SH-SY5Y (cell line): Measurements from ENCODE around the gene OGFR.

Experiments
- GATA2 ChIP-seq: IDR thresholded peaks from 2 replicates; pipeline ENCODE4 v1.6.1; 2011; ENCODE audit warnings: mild to moderate bottlenecking, low read depth, low read length
- GATA3 ChIP-seq: IDR thresholded peaks from 2 replicates; pipeline ENCODE4 v1.6.1; 2011; ENCODE audit warnings: low read depth, mild to moderate bottlenecking, low read length, moderate library complexity

The OGFR gene

DNA sequence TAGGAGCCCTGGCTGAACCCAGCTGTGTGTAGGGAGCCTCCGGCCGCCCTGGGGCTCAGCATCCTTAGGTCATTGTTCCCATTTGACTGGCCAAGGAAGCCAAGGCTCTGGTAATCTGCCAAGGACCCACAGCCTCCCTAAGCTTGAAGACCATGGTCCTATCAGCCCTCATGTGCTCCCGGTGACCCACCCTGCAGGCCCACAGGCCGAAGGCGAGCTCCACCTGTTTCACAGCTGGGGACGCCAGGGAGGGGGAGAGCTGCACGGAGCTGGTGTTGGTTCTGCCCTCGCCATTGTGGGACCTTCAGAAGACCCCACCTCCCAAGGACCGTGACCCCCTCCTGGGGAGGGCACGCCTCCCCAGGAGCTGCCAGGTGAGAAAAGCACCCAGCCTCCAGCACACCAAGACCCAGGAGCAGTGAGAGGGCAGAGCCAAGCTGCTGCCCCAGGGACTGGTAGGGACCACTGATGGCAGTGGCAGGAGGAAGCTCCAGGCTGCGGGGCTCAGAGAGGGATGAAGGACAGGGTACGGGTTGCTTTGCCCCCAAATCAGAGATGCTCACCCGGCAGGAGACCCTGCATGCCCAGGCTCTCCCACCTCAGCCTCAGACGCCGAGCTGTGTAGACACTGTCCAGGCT lies 39.1 kb upstream of the OGFR start:
- TF ChIP-seq GATA3: no peak
- TF ChIP-seq GATA2: no peak

DNA sequence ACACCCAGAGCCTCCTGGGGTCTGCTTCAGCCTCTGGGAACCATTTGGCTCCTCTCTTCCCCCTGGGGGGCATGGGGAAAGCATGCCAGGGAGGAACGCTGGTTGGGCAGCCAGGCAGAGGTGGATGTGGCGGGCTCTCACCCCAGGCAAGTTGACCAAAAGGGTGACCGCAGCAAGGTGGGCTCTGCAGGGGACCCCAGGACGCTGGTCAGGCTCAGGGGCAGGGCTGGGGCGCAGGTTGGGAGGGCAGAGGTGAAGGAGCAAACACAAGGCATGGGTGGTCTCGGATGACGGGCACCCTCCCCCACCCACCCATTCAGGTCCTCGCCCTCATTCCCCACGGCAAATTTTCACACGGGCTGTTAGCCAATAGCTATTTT lies 38.6 kb upstream of the OGFR start:
- TF ChIP-seq GATA2 (no peak), GATA3 (no peak)

- TF ChIP-seq GATA2 (no peak), GATA3 (no peak)
Observed at GRCh38 chr20:62766716-62767115, 37.9 kb upstream of the OGFR start.

DNA sequence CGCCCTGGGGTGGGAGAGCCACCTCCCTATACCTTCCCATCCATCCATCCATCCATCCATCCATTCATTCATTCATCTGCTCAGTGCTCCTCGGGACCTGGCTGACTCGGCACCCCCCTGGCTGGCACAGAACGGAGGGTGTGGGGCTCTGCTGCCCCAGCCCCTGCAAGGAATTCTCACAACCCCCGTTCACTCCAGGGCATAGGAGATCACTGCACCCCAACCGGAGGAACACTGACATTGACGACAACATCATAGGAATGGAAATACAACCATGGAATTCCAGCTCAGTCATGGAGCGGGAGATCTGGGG lies 36.4 kb upstream of the OGFR start:
- no peak for TF ChIP-seq GATA2
- TF ChIP-seq GATA3: no peak

GRCh38 chr20:62768551-62769287 lies 35.9 kb upstream of the OGFR start:
- TF ChIP-seq GATA2 (no peak), GATA3 (no peak)

GRCh38 chr20:62769346-62770071 lies 35.1 kb upstream of the OGFR start:
- TF ChIP-seq GATA3 (no peak), GATA2 (no peak)

GRCh38 chr20:62770111-62770910 lies 34.3 kb upstream of the OGFR start:
- no peak for TF ChIP-seq GATA3
- no peak for TF ChIP-seq GATA2

DNA sequence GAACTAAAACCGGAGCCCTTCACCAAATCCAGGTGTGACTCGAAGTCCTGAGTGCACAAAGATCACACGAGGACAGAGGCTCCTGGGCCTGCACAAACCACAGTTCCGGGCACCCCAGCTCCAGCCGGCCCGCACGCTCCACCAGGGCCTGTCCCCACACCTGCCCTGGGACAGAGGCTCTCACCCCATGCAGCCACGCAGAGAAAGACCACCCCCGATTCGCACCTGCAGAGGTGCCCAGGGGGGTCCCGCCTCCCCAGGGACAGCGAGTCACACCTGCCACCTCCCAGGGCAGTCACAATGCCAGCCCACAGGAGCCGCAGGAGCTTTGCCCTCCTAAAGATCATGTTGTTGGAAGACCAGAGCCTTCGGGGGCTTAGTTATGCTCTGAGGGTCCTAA lies 33.7 kb upstream of the OGFR start:
- no peak for TF ChIP-seq GATA3
- no peak for TF ChIP-seq GATA2

- no peak for TF ChIP-seq GATA2
- no peak for TF ChIP-seq GATA3
Observed at GRCh38 chr20:62771396-62772102, 33.1 kb upstream of the OGFR start.

DNA sequence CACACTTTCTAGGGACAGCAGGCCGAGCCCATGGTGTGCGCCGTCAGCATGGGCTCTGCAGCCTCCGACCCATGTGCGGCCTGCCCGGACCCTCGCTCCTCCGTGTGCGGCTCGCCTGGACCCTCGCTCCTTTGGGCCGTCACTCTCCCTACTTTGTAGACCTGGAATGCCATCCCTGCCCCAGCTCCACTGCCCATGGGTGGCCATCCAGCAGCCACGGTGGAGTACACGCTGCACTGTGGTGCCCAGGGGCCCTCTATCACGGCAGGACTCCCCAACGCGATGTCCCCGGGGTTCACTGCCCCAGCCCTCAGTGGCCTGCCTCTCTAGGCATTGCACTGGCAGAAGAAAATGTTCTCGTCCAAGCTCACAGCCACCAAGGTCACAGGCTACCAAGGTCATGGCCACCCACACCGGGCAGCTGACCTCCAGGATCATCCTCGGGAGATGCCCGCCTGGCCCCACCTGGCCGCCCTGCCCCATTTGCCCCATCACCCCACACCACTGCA lies 32.5 kb upstream of the OGFR start:
- no peak for TF ChIP-seq GATA3
- TF ChIP-seq GATA2: no peak

GRCh38 chr20:62772619-62772989 lies 32.0 kb upstream of the OGFR start:
- TF ChIP-seq GATA3: no peak
- TF ChIP-seq GATA2: no peak

GRCh38 chr20:62772990-62773844 lies 31.4 kb upstream of the OGFR start:
- TF ChIP-seq GATA2 (no peak), GATA3 (no peak)
